Stimulated activated naive B cell treated with anti-CD40 and anti-IgM and Interleukin-4, amounts not matched to agents 10 μg/mL and 1 μg/mL and 100 μg/mL, for 72 hours (primary cell): ENCODE results near the gene GRIA2.
"Not testable (repeated sequence)": the region's sequence is repeated elsewhere in the genome, so short reads cannot be mapped to it uniquely, and the experiment has no call there.

Experiments
- ATAC-seq, 2 donors: fragments of 150-1000 bp; cut with Tn5 transposase; replicated peaks; 2 replicates each; pipeline ENCODE4 v1.10.0; 2021; ENCODE audit warnings: moderate library complexity in 1 of 2
- DNase-seq: peaks from one replicate; pipeline ENCODE4 v3.0.0; 2021
- H3K27ac Mint-ChIP-seq: one replicate; pipeline ENCODE4 v1.8.0; 2022; ENCODE audit warnings: mild to moderate bottlenecking, mixed read lengths
- H3K27me3 Mint-ChIP-seq, 2 donors: one replicate each; pipeline ENCODE4 v1.8.0; 2022; ENCODE audit warnings: mixed read lengths in 2 of 2
- H3K36me3 Mint-ChIP-seq, 2 donors: one replicate each; pipeline ENCODE4 v1.8.0; 2022; ENCODE audit warnings: mixed read lengths in 2 of 2, mild to moderate bottlenecking in 1 of 2
- H3K4me1 Mint-ChIP-seq, 2 donors: one replicate each; pipeline ENCODE4 v1.8.0; 2022; ENCODE audit warnings: mixed read lengths in 2 of 2, mild to moderate bottlenecking in 1 of 2
- H3K4me3 Mint-ChIP-seq, 2 donors: one replicate each; pipeline ENCODE4 v1.8.0; 2022; ENCODE audit warnings: mild to moderate bottlenecking in 2 of 2, mixed read lengths in 2 of 2, moderate library complexity in 1 of 2
- H3K9me3 Mint-ChIP-seq, 2 donors: one replicate each; pipeline ENCODE4 v1.8.0; 2022; ENCODE audit warnings: mixed read lengths in 2 of 2, mild to moderate bottlenecking in 1 of 2

The GRIA2 gene

DNA sequence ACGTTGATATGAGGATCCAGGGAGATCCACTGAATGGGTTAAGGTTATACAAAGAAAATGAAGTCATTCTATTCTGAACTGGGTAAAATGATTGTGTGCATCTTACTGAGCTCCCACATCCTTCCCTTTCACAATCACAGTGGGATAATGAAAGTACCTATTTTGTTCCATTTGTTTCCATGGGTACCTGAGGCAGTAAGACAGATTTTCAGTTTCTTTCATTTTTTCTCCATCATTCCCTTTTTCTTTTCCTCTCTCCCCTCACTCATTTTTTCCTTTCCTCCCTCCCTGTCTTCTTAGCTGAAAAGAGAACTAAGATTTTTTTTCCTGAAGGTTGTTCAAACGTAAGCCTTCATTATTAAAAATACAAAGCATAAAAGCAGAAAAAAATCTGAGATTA, 4.6 kb downstream of the GRIA2 start:
- H3K4me1 Mint-ChIP-seq: peaks cover 2 to 6% of the 10 kb centered on the region in 2 donors

GRCh38 chr4:157226035-157226434, 5.5 kb downstream of the GRIA2 start:
- DNase-seq (no peak), ATAC-seq (no peak)
- H3K9me3 Mint-ChIP-seq: peaks cover 5% of the 10 kb centered on the region in 2 donors
- peaks cover 3% of the 10 kb centered on the region in 2 donors for H3K36me3 Mint-ChIP-seq
- peaks cover 19 to 26% of the 10 kb centered on the region in 2 donors for H3K27me3 Mint-ChIP-seq
- H3K4me1 Mint-ChIP-seq: peaks cover 0 to 6% of the 10 kb centered on the region in 2 donors
- H3K4me3 Mint-ChIP-seq: no peak overlapping the region
- no peak overlapping the region for H3K27ac Mint-ChIP-seq

More for the DNA sequence above, 4.6 kb downstream of the GRIA2 start:
- no peak overlapping the region for H3K4me3 Mint-ChIP-seq
- H3K9me3 Mint-ChIP-seq: peaks cover 5 to 6% of the 10 kb centered on the region in 2 donors
- DNase-seq: no peak
- H3K27me3 Mint-ChIP-seq: peaks cover 28 to 36% of the 10 kb centered on the region in 2 donors
- H3K27ac Mint-ChIP-seq: no peak overlapping the region
- ATAC-seq: no peak
- H3K36me3 Mint-ChIP-seq: peaks cover 3% of the 10 kb centered on the region in 2 donors

- peaks cover 14 to 21% of the 10 kb centered on the region in 2 donors for H3K27me3 Mint-ChIP-seq
- ATAC-seq: no peak
- H3K4me3 Mint-ChIP-seq: no peak overlapping the region
- peaks cover 2 to 3% of the 10 kb centered on the region in 2 donors for H3K9me3 Mint-ChIP-seq
- H3K36me3 Mint-ChIP-seq: peaks cover 2 to 3% of the 10 kb centered on the region in 2 donors
- no peak for DNase-seq
- H3K27ac Mint-ChIP-seq: no peak overlapping the region
- peaks cover 0 to 4% of the 10 kb centered on the region in 2 donors for H3K4me1 Mint-ChIP-seq
Measured at GRCh38 chr4:157226601-157227000, 6.1 kb downstream of the GRIA2 start.

GRCh38 chr4:157231525-157231924, 11.0 kb downstream of the GRIA2 start:
- DNase-seq (no peak), ATAC-seq (no peak)
- H3K27me3 Mint-ChIP-seq: no peaks in the 10 kb centered on the region
- no peaks in the 10 kb centered on the region for H3K9me3 Mint-ChIP-seq
- no peaks in the 10 kb centered on the region for H3K36me3 Mint-ChIP-seq
- H3K4me1 Mint-ChIP-seq: no peaks in the 10 kb centered on the region
- no peak overlapping the region for H3K27ac Mint-ChIP-seq
- no peak overlapping the region for H3K4me3 Mint-ChIP-seq

- Mint-ChIP-seq H3K4me3 (no peak overlapping the region), H3K9me3 (no peaks in the 10 kb centered on the region), H3K4me1 (no peaks in the 10 kb centered on the region), H3K36me3 (no peaks in the 10 kb centered on the region), H3K27ac (no peak overlapping the region), H3K27me3 (no peaks in the 10 kb centered on the region)
- no peak for DNase-seq
- no peak for ATAC-seq
Measured at GRCh38 chr4:157242871-157243270, 22.3 kb downstream of the GRIA2 start.

DNA sequence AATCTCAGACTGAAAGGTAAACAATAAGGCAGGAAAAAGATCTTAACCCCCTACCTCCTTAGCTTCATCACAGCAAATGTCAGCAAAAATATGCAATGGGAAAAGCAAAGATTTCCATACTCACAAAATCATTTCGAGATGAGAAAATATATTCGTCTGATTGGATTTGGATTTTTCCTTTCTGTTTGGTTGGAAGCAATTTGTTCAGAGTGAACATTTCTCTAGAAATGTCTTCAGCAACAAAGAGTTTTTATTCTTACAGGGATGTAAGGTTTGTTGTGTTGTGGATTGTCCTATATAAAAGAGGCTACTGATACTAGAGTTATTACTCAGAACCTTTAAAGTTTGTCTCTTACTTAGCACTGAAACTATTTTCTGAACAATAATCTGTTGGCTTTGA, 23.8 kb downstream of the GRIA2 start:
- Mint-ChIP-seq H3K4me3 (no peak overlapping the region), H3K36me3 (no peaks in the 10 kb centered on the region), H3K4me1 (no peaks in the 10 kb centered on the region), H3K27me3 (no peaks in the 10 kb centered on the region), H3K27ac (no peak overlapping the region), H3K9me3 (no peaks in the 10 kb centered on the region)
- DNase-seq (no peak), ATAC-seq (no peak)

DNA sequence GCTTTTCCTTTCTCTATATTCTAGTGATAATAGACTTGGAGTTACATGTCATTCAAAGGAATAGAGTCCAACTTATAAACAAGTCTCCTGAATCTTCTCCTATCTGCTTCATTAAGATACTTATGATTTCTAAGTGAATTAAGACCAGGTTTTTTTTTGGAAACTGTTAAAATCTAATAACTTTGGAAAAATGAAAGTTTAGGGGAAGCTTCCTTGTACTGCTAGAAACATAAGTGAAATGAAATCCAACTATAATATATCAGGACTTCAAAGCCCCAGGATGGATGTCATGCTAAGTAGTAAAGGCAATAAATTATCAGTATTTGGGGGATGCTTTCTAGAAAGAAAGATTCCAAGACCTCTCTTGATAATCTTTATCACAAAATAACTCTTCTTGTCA, 24.8 kb downstream of the GRIA2 start:
- DNase-seq (no peak), ATAC-seq (no peak)
- Mint-ChIP-seq H3K36me3 (no peaks in the 10 kb centered on the region), H3K4me3 (no peak overlapping the region), H3K9me3 (no peaks in the 10 kb centered on the region), H3K4me1 (no peaks in the 10 kb centered on the region), H3K27ac (no peak overlapping the region), H3K27me3 (no peaks in the 10 kb centered on the region)

- no peak overlapping the region for H3K4me3 Mint-ChIP-seq
- H3K27me3 Mint-ChIP-seq: no peaks in the 10 kb centered on the region
- no peaks in the 10 kb centered on the region for H3K4me1 Mint-ChIP-seq
- H3K9me3 Mint-ChIP-seq: no peaks in the 10 kb centered on the region
- no peak overlapping the region for H3K27ac Mint-ChIP-seq
- ATAC-seq: no peak
- no peak for DNase-seq
- H3K36me3 Mint-ChIP-seq: no peaks in the 10 kb centered on the region
Measured at GRCh38 chr4:157246964-157247363, 26.4 kb downstream of the GRIA2 start.

DNA sequence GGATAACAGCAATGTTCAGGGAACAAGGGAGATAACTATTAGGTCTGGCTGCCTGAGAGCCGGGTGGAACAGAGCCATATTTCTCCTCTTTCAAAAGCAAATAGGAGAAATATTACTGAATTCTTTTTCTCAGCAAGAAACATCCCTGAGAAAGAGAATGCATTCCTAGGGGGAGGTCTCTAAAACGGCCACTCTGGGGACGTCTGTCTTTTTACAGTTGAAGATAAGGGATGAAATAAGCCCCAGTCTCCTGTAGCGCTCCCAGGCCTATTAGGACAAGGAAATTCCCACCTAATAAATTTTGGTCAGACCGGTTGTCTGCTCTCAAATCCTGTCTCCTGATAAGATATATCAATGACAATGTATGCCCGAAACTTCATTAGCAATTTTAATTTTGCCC, 37.6 kb downstream of the GRIA2 start:
- ATAC-seq, H3K27me3 Mint-ChIP-seq, H3K27ac Mint-ChIP-seq, H3K36me3 Mint-ChIP-seq, H3K4me3 Mint-ChIP-seq, H3K9me3 Mint-ChIP-seq, DNase-seq, H3K4me1 Mint-ChIP-seq: not testable (repeated sequence)

GRCh38 chr4:157265281-157265680, 44.8 kb downstream of the GRIA2 start:
- no peaks in the 10 kb centered on the region for H3K4me1 Mint-ChIP-seq
- no peaks in the 10 kb centered on the region for H3K36me3 Mint-ChIP-seq
- H3K27me3 Mint-ChIP-seq: no peaks in the 10 kb centered on the region
- H3K9me3 Mint-ChIP-seq: peaks cover 3 to 4% of the 10 kb centered on the region in 2 donors
- DNase-seq: no peak
- no peak overlapping the region for H3K4me3 Mint-ChIP-seq
- no peak overlapping the region for H3K27ac Mint-ChIP-seq
- ATAC-seq: no peak

DNA sequence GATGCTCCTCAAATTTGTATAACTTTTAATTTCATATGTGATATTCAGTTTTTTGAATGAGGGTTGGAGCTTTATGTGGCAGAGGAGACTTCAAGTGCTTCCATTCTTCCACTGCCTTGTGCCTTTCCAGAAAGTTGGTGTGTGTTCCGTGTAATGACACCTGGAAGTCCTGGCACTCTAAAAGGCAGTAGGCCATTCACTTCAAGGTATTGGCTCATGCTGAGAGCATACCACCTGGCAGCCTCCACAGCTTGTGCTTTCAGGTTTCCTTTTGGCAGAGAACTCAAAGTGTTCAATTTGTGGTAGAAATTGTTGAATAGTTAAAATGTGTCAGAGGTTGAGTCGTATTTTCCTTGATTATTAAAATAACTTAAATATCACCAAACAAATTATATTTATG, 49.6 kb downstream of the GRIA2 start:
- DNase-seq (no peak), ATAC-seq (no peak)
- Mint-ChIP-seq H3K27ac (no peak overlapping the region), H3K4me1 (no peaks in the 10 kb centered on the region), H3K4me3 (no peak overlapping the region), H3K9me3 (peaks cover 8 to 9% of the 10 kb centered on the region in 2 donors), H3K36me3 (no peaks in the 10 kb centered on the region), H3K27me3 (no peaks in the 10 kb centered on the region)

- H3K9me3 Mint-ChIP-seq: peaks cover 8 to 9% of the 10 kb centered on the region in 2 donors
- H3K4me3 Mint-ChIP-seq: no peak overlapping the region
Measured at GRCh38 chr4:157270552-157270951, 50.0 kb downstream of the GRIA2 start.

DNA sequence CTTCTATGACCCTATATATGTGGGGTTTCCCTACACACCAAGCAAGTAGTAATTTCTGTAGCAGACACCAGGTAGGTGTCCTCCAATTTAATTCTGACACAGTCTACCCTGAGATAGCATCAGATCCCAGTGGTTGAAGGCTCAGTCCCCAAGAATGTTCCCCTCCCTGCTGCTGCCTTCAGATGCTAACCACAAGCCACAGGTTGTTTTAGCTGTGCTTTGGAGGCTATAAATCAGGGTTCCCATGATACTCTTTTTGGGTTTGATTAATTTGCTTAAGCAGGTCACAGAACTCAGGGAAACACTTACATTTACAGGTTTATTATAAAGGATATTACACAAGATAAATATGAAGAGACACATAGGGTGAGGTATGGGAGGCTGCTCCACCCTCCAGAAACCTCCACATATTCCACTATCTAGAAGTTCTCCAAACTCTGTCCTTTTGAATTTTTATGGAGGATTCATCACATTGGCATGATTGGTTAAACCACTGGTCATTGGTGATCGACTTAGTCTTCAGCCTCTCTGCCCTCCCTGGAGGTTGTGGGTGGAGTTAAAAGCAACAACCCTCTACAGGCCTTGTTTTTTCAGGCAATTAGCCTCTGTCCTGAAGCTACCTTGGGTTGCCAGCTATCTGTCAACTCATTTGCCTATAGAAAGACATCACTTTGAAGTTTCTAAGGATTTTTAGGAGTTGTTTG, 50.8 kb downstream of the GRIA2 start:
- no peaks in the 10 kb centered on the region for H3K36me3 Mint-ChIP-seq
- ATAC-seq (no peak), DNase-seq (no peak)
- H3K9me3 Mint-ChIP-seq: peaks cover 6 to 7% of the 10 kb centered on the region in 2 donors
- no peak overlapping the region for H3K27ac Mint-ChIP-seq
- no peak overlapping the region for H3K4me3 Mint-ChIP-seq
- H3K27me3 Mint-ChIP-seq: no peaks in the 10 kb centered on the region
- H3K4me1 Mint-ChIP-seq: no peaks in the 10 kb centered on the region

More at GRCh38 chr4:157270552-157270951, 50.0 kb downstream of the GRIA2 start:
- H3K27me3 Mint-ChIP-seq: no peaks in the 10 kb centered on the region
- ATAC-seq (no peak), DNase-seq (no peak)
- H3K27ac Mint-ChIP-seq: no peak overlapping the region
- no peaks in the 10 kb centered on the region for H3K4me1 Mint-ChIP-seq
- no peaks in the 10 kb centered on the region for H3K36me3 Mint-ChIP-seq

- ATAC-seq: no peak
- H3K36me3 Mint-ChIP-seq: no peaks in the 10 kb centered on the region
Measured at GRCh38 chr4:157280673-157281072, 60.1 kb downstream of the GRIA2 start.

DNA sequence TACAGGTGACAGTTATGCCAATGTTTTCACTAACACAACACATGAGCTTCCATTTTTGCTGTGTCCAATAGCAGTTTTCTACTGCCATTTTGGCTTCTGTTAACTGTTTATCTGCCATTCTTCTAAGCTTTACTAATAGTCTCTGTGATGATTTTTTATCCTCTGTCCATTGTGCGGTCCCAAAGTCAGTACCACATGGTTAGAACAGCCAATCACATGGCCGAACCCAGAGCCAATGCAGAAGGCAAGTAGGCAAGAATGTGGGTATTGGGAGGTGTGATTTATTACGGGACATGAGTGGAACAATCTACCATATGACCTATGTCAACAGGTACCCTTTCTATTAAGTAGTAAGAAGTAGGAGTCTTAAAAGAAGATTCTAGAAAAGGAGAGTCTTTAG, 61.5 kb downstream of the GRIA2 start:
- Mint-ChIP-seq H3K4me3 (no peak overlapping the region), H3K9me3 (peaks cover 0 to 3% of the 10 kb centered on the region in 2 donors), H3K36me3 (no peaks in the 10 kb centered on the region), H3K27ac (no peak overlapping the region), H3K27me3 (no peaks in the 10 kb centered on the region), H3K4me1 (no peaks in the 10 kb centered on the region)
- ATAC-seq (no peak), DNase-seq (no peak)

More at GRCh38 chr4:157280673-157281072, 60.1 kb downstream of the GRIA2 start:
- Mint-ChIP-seq H3K9me3 (peaks cover 0 to 3% of the 10 kb centered on the region in 2 donors), H3K4me3 (no peak overlapping the region), H3K4me1 (no peaks in the 10 kb centered on the region), H3K27ac (no peak overlapping the region), H3K27me3 (no peaks in the 10 kb centered on the region)
- DNase-seq: no peak
